KBM-7 (cell line): Measurements from ENCODE around the gene RINT1.
"Not testable (repeated sequence)": the region's sequence is repeated elsewhere in the genome, so short reads cannot be mapped to it uniquely, and the experiment has no call there.

ENCODE experiments used
- DNase-seq: peaks from one replicate; pipeline ENCODE4 v3.0.0-alpha.2; 2015
- in situ Hi-C: fragments of 300-500 bp; cut with MboI; formaldehyde crosslinking; loops from 2 replicates; pipeline ENCODE4 v1.14.3; 2020; ENCODE audit warnings: low sequenced_read_pairs, low pct_unique_long_range_greater_than_20kb, mixed read lengths

Gene RINT1

GRCh38 chr7:105531792-105532671, at the start of gene RINT1:
Gene RINT1 (plus strand): TSS chr7:105532201. CDS start chr7:105532316, 115 bp downstream.
- in situ Hi-C loops, result no loop called here
- peak; percentile 96 for DNase-seq

GRCh38 chr7:105487579-105488571, 44.1 kb upstream of the RINT1 start:
- peak; percentile 22 for DNase-seq
- in situ Hi-C loops, result no loop called here

DNA sequence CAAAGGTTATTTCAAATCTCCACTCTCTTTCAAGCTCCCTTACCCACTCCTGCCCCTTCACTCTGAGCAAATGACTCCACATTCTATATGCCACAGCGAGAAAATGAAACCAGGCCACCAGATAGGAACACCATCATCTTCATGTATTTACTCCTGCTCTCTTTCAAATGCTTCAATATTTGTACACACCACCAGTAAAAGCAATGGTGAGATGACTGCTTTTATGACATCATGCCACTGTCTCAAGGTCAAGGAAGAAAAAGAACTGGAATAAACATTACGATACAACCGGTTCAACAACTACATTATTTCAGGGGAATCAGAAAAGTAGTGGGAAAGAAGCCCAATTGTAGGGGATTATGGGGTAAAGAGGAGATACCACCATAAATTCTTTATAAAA, 42.6 kb upstream of the RINT1 start:
- in situ Hi-C loops, result no loop called here
- DNase-seq, result no peak

- in situ Hi-C loops, result no loop called here
- no peak for DNase-seq
These were observed 38.6 kb upstream of the RINT1 start for GRCh38 chr7:105493196-105493922.

GRCh38 chr7:105493923-105494315, 38.1 kb upstream of the RINT1 start:
- in situ Hi-C loops, result no loop called here
- DNase-seq, result no peak

DNA sequence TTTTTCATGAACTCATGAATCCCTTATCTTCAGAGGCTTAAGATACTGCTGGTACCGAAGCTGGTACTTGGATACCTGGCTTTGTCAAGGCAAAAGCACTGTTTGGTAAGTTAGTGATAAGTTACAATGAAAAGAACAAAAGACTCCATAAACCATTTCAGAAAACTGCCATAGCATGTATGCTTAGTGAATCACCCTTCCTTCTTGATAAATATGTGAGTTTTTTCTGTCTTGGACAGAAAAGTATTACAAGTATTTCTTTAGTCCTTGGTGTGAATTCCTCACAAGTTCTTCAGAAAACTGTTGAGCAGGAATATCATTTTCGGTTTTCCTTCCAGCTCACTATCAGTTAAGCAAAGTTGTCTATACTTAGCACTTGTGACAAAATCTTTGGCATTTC, 35.5 kb upstream of the RINT1 start:
- in situ Hi-C loops, result no loop called here
- DNase-seq, result no peak

DNA sequence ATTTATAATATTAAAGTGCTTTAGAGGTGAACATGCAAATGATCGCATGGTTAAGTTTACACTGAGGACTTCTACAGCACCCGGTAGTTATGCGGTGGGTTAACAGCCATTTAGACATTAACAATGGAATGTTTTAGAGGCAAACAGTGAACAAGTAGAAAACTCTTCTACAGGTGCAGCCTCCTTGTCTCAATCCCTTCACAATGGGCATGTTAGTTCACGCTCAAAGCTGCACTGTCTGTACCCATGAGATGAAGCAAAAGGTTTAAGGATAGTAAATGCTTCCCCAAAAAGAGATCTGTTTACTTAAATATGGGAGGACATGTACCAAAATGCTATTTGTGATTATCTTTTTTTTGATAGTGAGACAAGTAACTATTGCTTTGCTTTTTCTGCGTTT, 35.0 kb upstream of the RINT1 start:
- in situ Hi-C loops, result no loop called here
- DNase-seq, result no peak

DNA sequence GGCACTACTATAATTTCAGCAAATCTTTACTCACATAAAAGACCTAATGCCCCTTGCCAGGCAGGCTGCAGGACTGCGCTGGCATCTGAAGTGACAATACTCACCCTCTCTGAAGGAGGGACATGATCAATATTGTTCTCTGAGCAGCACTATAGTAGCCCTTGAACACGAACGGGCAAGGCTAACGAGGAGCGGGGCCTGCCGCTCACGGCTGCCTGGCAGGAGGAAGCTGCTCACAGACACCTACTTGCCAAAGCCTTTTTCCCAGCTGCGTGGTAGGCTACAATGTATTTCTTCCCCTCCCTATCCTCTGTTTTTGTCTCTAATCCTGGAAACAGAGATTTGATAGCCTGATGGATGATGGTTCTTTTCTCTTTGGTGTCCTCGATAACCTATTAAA, 29.8 kb upstream of the RINT1 start:
- no peak for DNase-seq
- in situ Hi-C loops, result no loop called here

DNA sequence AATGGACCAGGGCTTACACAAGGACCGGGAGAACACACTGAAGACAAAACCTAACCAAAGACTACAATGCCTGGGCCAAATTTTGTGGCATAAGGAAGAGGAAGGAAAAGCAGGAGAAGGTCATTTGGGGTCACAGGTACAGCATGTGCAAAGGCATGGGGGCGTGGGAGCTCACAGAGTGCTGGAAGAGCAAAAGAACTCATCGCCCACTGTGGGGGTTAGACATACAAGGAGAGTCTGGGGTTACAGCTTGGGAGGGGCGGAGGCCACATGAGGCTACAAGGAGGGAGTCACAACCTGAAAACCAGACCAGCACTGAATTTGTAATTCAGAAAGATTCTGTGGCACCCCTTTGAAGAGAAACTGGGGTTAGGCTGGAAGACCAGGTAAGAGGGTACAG, 19.6 kb upstream of the RINT1 start:
- in situ Hi-C loops, result no loop called here
- DNase-seq, result no peak

- DNase-seq, result no peak
- in situ Hi-C loops, result no loop called here
These were observed 19.0 kb upstream of the RINT1 start for GRCh38 chr7:105512926-105513526.

DNA sequence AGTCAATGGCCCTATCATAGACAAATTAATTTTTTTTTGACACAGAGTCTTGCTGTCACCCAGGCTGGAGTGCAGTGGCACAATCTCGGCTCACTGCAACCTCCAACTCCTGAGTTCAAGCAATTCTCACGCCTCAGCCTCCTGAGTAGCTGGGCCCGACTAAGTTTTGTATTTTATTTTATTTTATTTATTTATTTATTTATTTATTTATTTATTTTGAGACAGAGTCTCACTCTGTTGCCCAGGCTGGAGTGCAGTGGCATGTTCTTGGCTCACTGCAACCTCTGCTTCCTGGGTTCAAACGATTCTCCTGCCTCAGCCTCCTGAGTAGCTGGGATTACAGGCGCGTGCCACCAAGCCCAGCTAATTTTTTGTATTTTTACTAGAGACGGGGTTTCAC, 16.4 kb upstream of the RINT1 start:
- DNase-seq, in situ Hi-C loops: not testable (repeated sequence)

- in situ Hi-C loops, result no loop called here
- DNase-seq, result no peak
These were observed 12.6 kb upstream of the RINT1 start for GRCh38 chr7:105519353-105519752.

DNA sequence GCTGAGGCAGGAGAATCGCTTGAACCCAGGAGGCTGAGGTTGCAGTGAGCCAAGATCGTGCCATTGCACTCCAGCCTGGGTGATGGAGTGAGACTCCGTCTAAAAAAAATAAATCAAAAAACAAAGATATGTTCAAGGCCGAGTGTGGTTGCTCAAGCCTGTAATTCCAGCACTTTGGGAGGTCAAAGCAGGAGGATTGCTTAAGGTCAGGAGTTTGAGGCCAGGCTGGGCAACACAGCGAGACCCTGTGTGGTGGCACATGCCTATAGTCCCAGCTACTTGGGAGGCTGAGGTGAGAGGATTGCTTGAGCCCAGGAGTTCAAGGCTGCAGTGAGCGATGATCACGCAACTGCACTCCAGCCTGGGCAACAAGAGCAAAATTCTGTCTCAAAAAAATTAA, 11.4 kb upstream of the RINT1 start:
- in situ Hi-C loops, DNase-seq: not testable (repeated sequence)

- DNase-seq, result peak; percentile 69
- in situ Hi-C loops, result no loop called here
These were observed 10.8 kb upstream of the RINT1 start for GRCh38 chr7:105521027-105521716.

GRCh38 chr7:105521717-105522463, 10.1 kb upstream of the RINT1 start, which contains the start of gene PUS7:
Gene PUS7 (minus strand): TSS chr7:105522271. CDS start chr7:105508512, 13,759 bp downstream.
- DNase-seq, result peak; percentile 86
- in situ Hi-C loops, result no loop called here

DNA sequence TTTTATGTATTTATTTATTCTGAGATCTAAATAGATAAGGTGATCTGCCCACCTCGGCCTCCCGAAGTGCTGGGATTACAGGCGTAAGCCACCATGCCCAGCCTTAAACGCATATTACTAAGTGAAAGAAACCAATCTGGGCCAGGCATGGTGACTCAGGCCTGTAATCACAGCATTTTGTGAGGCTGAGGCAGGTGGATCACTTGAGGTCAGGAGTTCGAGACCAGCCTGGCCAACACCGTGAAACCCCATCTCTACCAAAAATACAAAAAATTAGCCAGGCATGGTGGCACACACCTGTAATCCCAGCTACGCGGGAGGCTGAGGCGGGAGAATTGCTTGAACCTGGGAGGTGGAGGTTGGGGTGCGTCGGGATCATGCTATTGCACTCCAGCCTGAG, 7.6 kb upstream of the RINT1 start:
- DNase-seq, in situ Hi-C loops: not testable (repeated sequence)

GRCh38 chr7:105524840-105525239, 7.2 kb upstream of the RINT1 start:
- in situ Hi-C loops, result no loop called here
- no peak for DNase-seq

DNA sequence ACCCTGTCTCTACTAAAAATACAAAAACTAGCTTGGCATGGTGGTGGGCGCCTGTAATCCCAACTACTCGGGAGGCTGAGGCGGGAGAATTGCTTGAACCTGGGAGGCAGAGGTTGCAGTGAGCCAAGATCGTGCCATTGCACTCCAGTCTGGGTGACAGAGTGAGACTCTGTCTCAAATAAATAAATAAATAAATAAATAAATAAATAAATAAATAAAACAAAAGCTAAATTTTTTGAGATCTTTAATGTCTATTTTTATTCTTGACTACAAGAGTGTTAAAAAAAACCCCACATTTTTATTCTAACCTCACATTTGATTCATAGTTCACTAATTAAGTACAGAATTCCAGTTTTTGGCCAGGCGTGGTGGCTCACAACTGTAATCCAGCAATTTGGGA, 4.3 kb upstream of the RINT1 start:
- in situ Hi-C loops, DNase-seq: not testable (repeated sequence)
